Neural progenitor cell (in vitro differentiated cells): ENCODE measurements around the gene CAMK1D. TPM values are rescaled to one million over a fixed set of nuclear protein-coding genes. Genes with fewer than 3 reads are reported as not detected.

Experiments
- DNase-seq: peaks from one replicate; pipeline ENCODE4 v3.0.0-alpha.2; 2016; ENCODE audit warnings: low spot score
- H2AFZ ChIP-seq: fragments of 200-600 bp; sonication (generic); replicated peaks from 2 replicates; pipeline ENCODE4 v1.6.1; 2016; ENCODE audit warnings: antibody characterized with exemption
- H3F3A ChIP-seq: fragments of 200-600 bp; sonication (generic); 2 replicates; pipeline ENCODE4 v1.6.1; 2016; ENCODE audit warnings: antibody characterized with exemption, low read depth
- H3K27ac ChIP-seq: fragments of 200-600 bp; sonication (generic); 2 replicates; pipeline ENCODE4 v1.5.1; 2016; ENCODE audit warnings: mild to moderate bottlenecking
- H3K27me3 ChIP-seq: fragments of 200-600 bp; sonication (generic); 2 replicates; pipeline ENCODE4 v1.6.1; 2016; ENCODE audit warnings: mild to moderate bottlenecking, moderate library complexity
- H3K36me3 ChIP-seq: fragments of 200-600 bp; sonication (generic); 2 replicates; pipeline ENCODE4 v1.5.1; 2016
- H3K4me1 ChIP-seq: fragments of 200-600 bp; sonication (generic); 2 replicates; pipeline ENCODE4 v1.6.1; 2016; ENCODE audit warnings: mixed run types
- H3K4me2 ChIP-seq: fragments of 200-600 bp; sonication (generic); 2 replicates; pipeline ENCODE4 v1.6.1; 2016
- H3K4me3 ChIP-seq: fragments of 200-600 bp; sonication (generic); 2 replicates; pipeline ENCODE4 v1.5.1; 2016
- H3K79me2 ChIP-seq: fragments of 200-600 bp; sonication (generic); 2 replicates; pipeline ENCODE4 v1.6.1; 2016; ENCODE audit warnings: low read depth
- H3K9ac ChIP-seq: fragments of 200-600 bp; sonication (generic); 2 replicates; pipeline ENCODE4 v1.6.1; 2016
- H3K9me3 ChIP-seq: fragments of 200-600 bp; sonication (generic); 2 replicates; pipeline ENCODE4 v1.5.1; 2016; ENCODE audit warnings: low read depth
- H4K20me1 ChIP-seq: fragments of 200-600 bp; sonication (generic); 2 replicates; pipeline ENCODE4 v1.6.1; 2016; ENCODE audit warnings: low read depth
- H3K27ac Mint-ChIP-seq: 3 replicates; pipeline ENCODE4 v1.8.0; 2021; ENCODE audit warnings: mixed read lengths
- H3K27me3 Mint-ChIP-seq: 2 replicates; pipeline ENCODE4 v1.8.0; 2022; ENCODE audit warnings: low read depth, mild to moderate bottlenecking, inconsistent platforms, moderate library complexity, mixed read lengths; ENCODE audit not compliant: insufficient read depth
- H3K36me3 Mint-ChIP-seq: 3 replicates; pipeline ENCODE4 v1.8.0; 2021; ENCODE audit warnings: mixed read lengths
- H3K4me1 Mint-ChIP-seq: 3 replicates; pipeline ENCODE4 v1.8.0; 2021; ENCODE audit warnings: mixed read lengths
- H3K4me3 Mint-ChIP-seq: 3 replicates; pipeline ENCODE4 v1.8.0; 2021; ENCODE audit warnings: mild to moderate bottlenecking, moderate library complexity, mixed read lengths
- H3K9me3 Mint-ChIP-seq: 3 replicates; pipeline ENCODE4 v1.8.0; 2020; ENCODE audit warnings: mixed read lengths
- CTCF ChIP-seq: fragments of 200-600 bp; sonication (generic); IDR thresholded peaks from 2 replicates; pipeline ENCODE4 v1.5.1; 2017; ENCODE audit warnings: antibody characterized with exemption, mild to moderate bottlenecking
- EZH2 ChIP-seq: fragments of 200-600 bp; sonication (generic); IDR thresholded peaks from 2 replicates; pipeline ENCODE4 v1.6.1; 2017; ENCODE audit warnings: antibody characterized with exemption, mild to moderate bottlenecking, moderate library complexity
- EZH2phosphoT487 ChIP-seq: fragments of 200-600 bp; sonication (generic); IDR thresholded peaks from 2 replicates; pipeline ENCODE4 v1.6.1; 2017; ENCODE audit warnings: antibody characterized with exemption
- total RNA-seq: library from RNA; depleted of rRNA; stranded (reverse); fragments of >200 nt; gene quantifications from 2 replicates; pipeline ENCODE4 v1.2.3, GENCODE V29; 2015; ENCODE audit warnings: low replicate concordance

The CAMK1D gene
- total RNA-seq, 1 donor from 2014 or later: 7.6 TPM

GRCh38 chr10:12768156-12769100 is 419.1 kb downstream of the CAMK1D start:
- H3K27me3 ChIP-seq: no peaks in the 10 kb centered on the region
- Mint-ChIP-seq H3K4me1 (peaks cover 43% of the 10 kb centered on the region), H3K27ac (peak overlapping the region; percentile 96), H3K36me3 (peaks cover 19% of the 10 kb centered on the region), H3K4me3 (peak overlapping the region; percentile 71), H3K27me3 (peaks cover 4% of the 10 kb centered on the region), H3K9me3 (no peaks in the 10 kb centered on the region)
- H4K20me1 ChIP-seq: peaks cover 8% of the 10 kb centered on the region
- H3K4me2 ChIP-seq: peak overlapping the region; percentile 59
- no peaks in the 10 kb centered on the region for H3F3A ChIP-seq
- TF ChIP-seq EZH2phosphoT487: no peak
- no peak for TF ChIP-seq CTCF
- TF ChIP-seq EZH2: no peak
- DNase-seq: peak; percentile 41
- H2AFZ ChIP-seq: no peak overlapping the region
- no peaks in the 10 kb centered on the region for H3K36me3 ChIP-seq
- peaks cover 21% of the 10 kb centered on the region for H3K4me1 ChIP-seq
- no peaks in the 10 kb centered on the region for H3K9me3 ChIP-seq
- no peak overlapping the region for H3K4me3 ChIP-seq
- no peak overlapping the region for H3K9ac ChIP-seq
- no peaks in the 10 kb centered on the region for H3K79me2 ChIP-seq
- no peak overlapping the region for H3K27ac ChIP-seq

- Histone ChIP-seq H3K4me3 (no peak overlapping the region), H3K36me3 (no peaks in the 10 kb centered on the region), H3K79me2 (no peaks in the 10 kb centered on the region), H3K27ac (no peak overlapping the region), H4K20me1 (peaks cover 11% of the 10 kb centered on the region), H3K9ac (no peak overlapping the region), H2AFZ (no peak overlapping the region), H3K4me1 (peaks cover 27% of the 10 kb centered on the region), H3K4me2 (no peak overlapping the region), H3K27me3 (no peaks in the 10 kb centered on the region), H3F3A (peaks cover 4% of the 10 kb centered on the region), H3K9me3 (no peaks in the 10 kb centered on the region)
- Mint-ChIP-seq H3K4me1 (peaks cover 48% of the 10 kb centered on the region), H3K4me3 (no peak overlapping the region), H3K36me3 (peaks cover 18% of the 10 kb centered on the region), H3K9me3 (no peaks in the 10 kb centered on the region), H3K27ac (peak overlapping the region; percentile 30), H3K27me3 (peaks cover 4% of the 10 kb centered on the region)
- TF ChIP-seq EZH2 (no peak), EZH2phosphoT487 (no peak), CTCF (no peak)
- no peak for DNase-seq
These were observed 420.1 kb downstream of the CAMK1D start for GRCh38 chr10:12769323-12770044.

- Histone ChIP-seq H3K4me1 (peaks cover 17% of the 10 kb centered on the region), H3K36me3 (no peaks in the 10 kb centered on the region), H3K4me3 (no peak overlapping the region), H2AFZ (no peak overlapping the region), H3K9ac (no peak overlapping the region), H3K27ac (no peak overlapping the region), H3F3A (peaks cover 4% of the 10 kb centered on the region), H3K79me2 (no peaks in the 10 kb centered on the region), H3K9me3 (no peaks in the 10 kb centered on the region), H3K27me3 (no peaks in the 10 kb centered on the region), H3K4me2 (no peak overlapping the region), H4K20me1 (peaks cover 12% of the 10 kb centered on the region)
- DNase-seq: no peak
- no peak overlapping the region for H3K4me3 Mint-ChIP-seq
- H3K27ac Mint-ChIP-seq: peak overlapping the region; percentile 87
- peaks cover 16% of the 10 kb centered on the region for H3K36me3 Mint-ChIP-seq
- H3K4me1 Mint-ChIP-seq: peaks cover 41% of the 10 kb centered on the region
- TF ChIP-seq CTCF (no peak), EZH2 (no peak), EZH2phosphoT487 (no peak)
- H3K9me3 Mint-ChIP-seq: no peaks in the 10 kb centered on the region
- peaks cover 4% of the 10 kb centered on the region for H3K27me3 Mint-ChIP-seq
These were observed 422.8 kb downstream of the CAMK1D start for GRCh38 chr10:12771981-12772760.
